ENCODE measurements around the gene SSX4B.
"Not testable (repeated sequence)": the region's sequence is repeated elsewhere in the genome, so short reads cannot be mapped to it uniquely, and the experiment has no call there.

Gene SSX4B, protein sequence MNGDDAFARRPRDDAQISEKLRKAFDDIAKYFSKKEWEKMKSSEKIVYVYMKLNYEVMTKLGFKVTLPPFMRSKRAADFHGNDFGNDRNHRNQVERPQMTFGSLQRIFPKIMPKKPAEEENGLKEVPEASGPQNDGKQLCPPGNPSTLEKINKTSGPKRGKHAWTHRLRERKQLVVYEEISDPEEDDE

DNA sequence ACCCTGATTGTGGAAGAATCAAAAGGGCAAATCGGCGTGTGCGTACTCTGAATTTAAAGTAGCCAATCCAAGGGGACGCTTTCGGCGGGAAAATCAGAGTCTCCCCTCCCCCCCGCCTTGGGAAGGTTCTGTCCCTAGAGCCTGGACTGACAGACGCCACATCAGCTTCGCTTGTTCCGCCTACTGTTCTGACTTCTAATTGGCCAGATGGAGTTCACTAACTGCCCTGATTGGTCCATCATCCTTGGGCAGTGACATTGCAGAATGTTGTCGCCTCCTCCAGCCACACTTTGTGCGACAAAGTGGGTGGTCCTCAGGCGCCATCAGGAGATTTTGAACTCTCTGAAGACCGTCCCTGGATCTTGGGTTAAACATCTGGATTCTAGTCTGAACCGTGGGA, at the start of gene SSX4B:
TSS of gene SSX4B (minus strand) at position 101 of the 400 bp plus-strand sequence. CDS start 588 bp downstream, outside the sequence.
- not testable (repeated sequence) for H3K9me3 Mint-ChIP-seq; H3K27me3 Mint-ChIP-seq; H3K27ac Mint-ChIP-seq; ATAC-seq (ENCODE audit: low read depth); H3K4me3 Mint-ChIP-seq; H3K4me1 Mint-ChIP-seq; H3K36me3 Mint-ChIP-seq; DNase-seq (ENCODE audit: low spot score in 2 of 2)

DNA sequence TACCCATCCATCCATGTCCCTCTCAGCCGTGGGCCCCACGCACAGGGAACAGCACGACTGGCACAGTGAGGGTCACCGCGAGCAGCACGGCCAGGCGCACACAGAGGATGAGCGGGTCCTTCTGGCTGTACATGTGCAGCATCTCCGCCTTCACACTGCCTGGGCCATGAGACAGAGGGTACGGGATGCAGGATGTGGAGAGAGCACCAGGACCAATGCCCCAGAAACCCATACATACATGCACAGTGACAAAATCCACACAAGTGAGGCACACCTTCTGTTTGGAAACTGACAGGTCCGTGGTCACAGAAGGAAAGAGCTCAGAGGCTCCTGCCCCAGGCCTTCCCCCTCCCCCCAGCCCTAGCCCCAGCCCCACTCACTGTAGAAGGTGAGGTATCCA, 48.8 kb upstream of the SSX4B start:
- Mint-ChIP-seq H3K27me3 (no peaks in the 10 kb centered on the region), H3K36me3 (peaks cover 25% of the 10 kb centered on the region), H3K4me3 (no peak overlapping the region), H3K27ac (no peak overlapping the region), H3K9me3 (no peaks in the 10 kb centered on the region), H3K4me1 (peaks cover 3% of the 10 kb centered on the region)
- no peak for DNase-seq (ENCODE audit: low spot score in 2 of 2)
- ATAC-seq (ENCODE audit: low read depth) = no peak

DNA sequence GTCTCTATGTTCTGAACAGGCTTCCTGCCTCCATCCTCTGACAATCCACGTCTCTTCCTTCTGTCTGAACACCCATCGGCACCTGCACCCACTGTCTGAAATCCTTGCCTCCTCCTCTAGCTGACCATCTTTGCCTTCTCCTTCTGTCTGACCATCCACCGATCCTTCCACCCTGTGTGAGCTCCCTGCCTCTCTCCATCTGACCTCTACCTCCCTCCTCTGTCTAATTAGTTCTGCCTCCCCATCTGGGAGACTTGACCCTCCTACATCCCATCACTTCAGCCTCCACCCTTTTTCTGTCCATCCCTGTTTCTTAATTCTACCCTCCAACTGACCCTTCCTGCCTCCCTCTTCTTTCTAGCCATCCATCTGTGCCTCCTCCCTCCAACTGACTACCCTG, 48.3 kb upstream of the SSX4B start:
- Mint-ChIP-seq H3K4me3 (no peak overlapping the region), H3K4me1 (peaks cover under 1% of the 10 kb centered on the region), H3K9me3 (no peaks in the 10 kb centered on the region), H3K27me3 (no peaks in the 10 kb centered on the region), H3K27ac (no peak overlapping the region), H3K36me3 (peaks cover 19% of the 10 kb centered on the region)
- DNase-seq (ENCODE audit: low spot score in 2 of 2) (no peak), ATAC-seq (ENCODE audit: low read depth) (no peak)

- no peak for ATAC-seq (ENCODE audit: low read depth)
- Mint-ChIP-seq H3K4me1 (no peaks in the 10 kb centered on the region), H3K4me3 (no peak overlapping the region), H3K27ac (no peak overlapping the region), H3K27me3 (no peaks in the 10 kb centered on the region), H3K9me3 (no peaks in the 10 kb centered on the region), H3K36me3 (peaks cover 19% of the 10 kb centered on the region)
- DNase-seq (ENCODE audit: low spot score in 2 of 2) = no peak
Observed at GRCh38 chrX:48459483-48459882, 47.7 kb upstream of the SSX4B start.

DNA sequence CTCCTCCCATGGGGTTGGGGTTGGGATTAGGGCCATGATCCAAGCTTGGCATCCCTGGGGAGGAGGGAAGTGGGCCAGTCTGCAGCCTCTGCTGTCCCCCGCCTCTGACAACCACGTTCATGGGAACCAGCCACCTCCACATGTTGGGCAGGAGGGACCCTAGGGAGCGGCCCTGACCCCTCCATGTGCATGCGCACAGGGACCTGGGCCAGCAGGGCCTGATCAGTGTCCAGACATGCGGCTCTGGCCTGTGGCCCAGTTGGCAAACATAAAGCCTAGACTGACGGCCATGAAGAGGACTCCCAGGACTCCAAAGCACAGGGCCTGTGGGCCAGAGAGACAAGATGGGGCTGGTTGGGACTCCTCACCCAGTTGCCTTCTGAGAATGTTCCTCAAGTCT, 47.0 kb upstream of the SSX4B start:
- DNase-seq (ENCODE audit: low spot score in 2 of 2) = no peak
- no peak for ATAC-seq (ENCODE audit: low read depth)
- no peaks in the 10 kb centered on the region for H3K27me3 Mint-ChIP-seq
- H3K4me3 Mint-ChIP-seq = no peak overlapping the region
- H3K4me1 Mint-ChIP-seq = no peaks in the 10 kb centered on the region
- no peaks in the 10 kb centered on the region for H3K9me3 Mint-ChIP-seq
- H3K27ac Mint-ChIP-seq = no peak overlapping the region
- H3K36me3 Mint-ChIP-seq = peaks cover 19% of the 10 kb centered on the region

DNA sequence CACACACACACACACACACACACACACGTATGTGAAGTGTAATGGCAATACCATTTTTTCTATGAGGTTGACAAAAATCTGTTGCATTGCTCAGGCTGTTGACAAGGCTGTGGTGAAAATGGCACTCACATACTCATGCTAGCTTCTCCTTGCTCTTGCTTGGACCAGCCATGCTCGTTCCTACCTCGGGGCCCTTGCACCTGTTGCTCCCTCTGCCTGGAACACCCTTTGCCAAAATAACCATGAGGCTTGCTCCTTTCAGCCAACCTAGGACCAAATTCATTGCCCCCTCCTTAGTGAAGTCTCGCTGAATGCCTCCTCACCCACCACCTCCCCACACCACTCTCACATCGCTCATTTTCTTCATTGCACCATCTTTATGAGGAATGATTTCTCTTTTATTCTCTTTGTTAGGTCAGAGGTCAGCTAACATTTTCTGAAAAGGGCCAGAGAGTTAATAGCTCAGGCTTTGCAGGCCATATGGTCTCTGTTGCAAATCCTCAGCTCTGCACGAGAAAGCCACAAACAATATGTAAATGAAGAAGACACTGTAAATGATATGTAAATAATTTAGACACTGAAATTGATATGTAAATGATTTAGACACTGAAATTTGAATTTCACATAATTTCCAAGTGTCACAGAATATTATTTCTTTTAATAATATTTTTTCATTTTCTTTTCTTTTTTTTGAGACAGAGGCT, 45.0 kb upstream of the SSX4B start:
- DNase-seq (ENCODE audit: low spot score in 2 of 2) (no peak), ATAC-seq (ENCODE audit: low read depth) (no peak)
- Mint-ChIP-seq H3K4me3 (no peak overlapping the region), H3K9me3 (no peaks in the 10 kb centered on the region), H3K4me1 (no peaks in the 10 kb centered on the region), H3K27me3 (no peaks in the 10 kb centered on the region), H3K36me3 (peaks cover 17% of the 10 kb centered on the region), H3K27ac (no peak overlapping the region)

DNA sequence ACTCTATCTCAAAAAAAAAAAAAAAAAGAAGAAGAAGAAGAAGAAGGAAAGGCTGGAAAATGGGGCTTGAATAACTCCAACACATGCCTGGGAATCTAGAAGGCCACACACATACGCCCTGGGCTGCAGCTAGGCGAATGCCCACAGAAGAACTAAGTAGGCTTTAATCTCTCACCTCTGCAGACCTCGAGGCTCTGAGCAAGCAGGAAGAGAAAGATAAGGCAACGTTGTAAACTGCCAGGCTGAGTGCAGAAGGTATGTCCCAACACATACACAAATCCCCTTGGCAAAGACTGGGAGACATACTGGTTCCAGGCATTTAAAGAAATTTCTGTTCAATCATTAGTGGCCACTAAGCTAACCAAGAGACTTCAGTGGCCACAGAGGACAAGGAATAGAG, 39.9 kb upstream of the SSX4B start:
- Mint-ChIP-seq H3K4me1 (no peaks in the 10 kb centered on the region), H3K4me3 (no peak overlapping the region), H3K36me3 (no peaks in the 10 kb centered on the region), H3K27ac (no peak overlapping the region), H3K9me3 (peaks cover 2% of the 10 kb centered on the region), H3K27me3 (no peaks in the 10 kb centered on the region)
- ATAC-seq (ENCODE audit: low read depth) (no peak), DNase-seq (ENCODE audit: low spot score in 2 of 2) (no peak)

- H3K36me3 Mint-ChIP-seq = no peaks in the 10 kb centered on the region
Observed at GRCh38 chrX:48450076-48450475, 38.3 kb upstream of the SSX4B start.

DNA sequence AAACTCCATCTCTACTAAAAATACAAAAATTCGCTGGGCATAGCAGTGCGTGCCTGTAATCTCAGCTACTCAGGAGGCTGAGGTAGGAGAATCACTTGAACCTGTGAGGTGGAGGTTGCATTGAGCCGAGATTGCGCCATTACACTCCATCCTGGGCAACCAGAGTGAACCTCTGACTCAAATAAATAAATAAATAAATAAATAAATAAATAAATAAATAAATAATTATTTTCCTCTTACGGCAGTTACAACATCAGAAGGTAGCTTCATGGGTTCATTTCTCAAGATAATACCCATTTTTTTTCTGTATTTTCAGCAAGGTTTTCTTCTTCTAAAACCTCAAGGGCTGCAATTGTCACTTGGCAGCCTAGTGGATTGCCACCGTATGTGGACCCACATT, 35.4 kb upstream of the SSX4B start:
- not testable (repeated sequence) for DNase-seq (ENCODE audit: low spot score in 2 of 2); ATAC-seq (ENCODE audit: low read depth); H3K27me3 Mint-ChIP-seq; H3K4me1 Mint-ChIP-seq; H3K9me3 Mint-ChIP-seq; H3K4me3 Mint-ChIP-seq; H3K27ac Mint-ChIP-seq; H3K36me3 Mint-ChIP-seq

More at GRCh38 chrX:48450076-48450475, 38.3 kb upstream of the SSX4B start:
- H3K27ac Mint-ChIP-seq = no peak overlapping the region
- no peak for DNase-seq (ENCODE audit: low spot score in 2 of 2)
- peaks cover 2% of the 10 kb centered on the region for H3K9me3 Mint-ChIP-seq
- no peaks in the 10 kb centered on the region for H3K27me3 Mint-ChIP-seq
- no peak overlapping the region for H3K4me3 Mint-ChIP-seq
- H3K4me1 Mint-ChIP-seq = no peaks in the 10 kb centered on the region
- no peak for ATAC-seq (ENCODE audit: low read depth)

DNA sequence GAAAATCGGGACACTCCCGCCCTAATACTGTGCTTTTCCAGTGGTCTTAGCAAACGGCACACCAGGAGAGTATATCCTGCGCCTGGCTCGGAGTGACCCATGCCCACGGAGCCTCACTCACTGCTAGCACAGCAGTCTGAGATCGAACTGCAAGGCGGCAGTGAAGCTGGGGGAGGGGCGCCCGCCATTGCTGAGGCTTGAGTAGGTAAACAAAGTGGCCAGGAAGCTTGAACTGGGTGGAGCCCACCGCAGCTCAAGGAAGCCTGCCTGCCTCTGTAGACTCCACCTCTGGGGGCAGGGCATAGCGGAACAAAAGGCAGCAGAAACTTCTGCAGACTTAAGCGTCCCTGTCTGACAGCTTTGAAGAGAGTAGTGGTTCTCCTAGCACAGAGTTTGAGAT, 22.0 kb upstream of the SSX4B start:
- H3K27ac Mint-ChIP-seq; H3K9me3 Mint-ChIP-seq; H3K4me3 Mint-ChIP-seq; H3K4me1 Mint-ChIP-seq; H3K27me3 Mint-ChIP-seq; ATAC-seq (ENCODE audit: low read depth); DNase-seq (ENCODE audit: low spot score in 2 of 2); H3K36me3 Mint-ChIP-seq: not testable (repeated sequence)

- not testable (repeated sequence) for DNase-seq (ENCODE audit: low spot score in 2 of 2); H3K27me3 Mint-ChIP-seq; H3K9me3 Mint-ChIP-seq; H3K4me1 Mint-ChIP-seq; ATAC-seq (ENCODE audit: low read depth); H3K4me3 Mint-ChIP-seq; H3K36me3 Mint-ChIP-seq; H3K27ac Mint-ChIP-seq
Observed at GRCh38 chrX:48430166-48430565, 18.4 kb upstream of the SSX4B start.

DNA sequence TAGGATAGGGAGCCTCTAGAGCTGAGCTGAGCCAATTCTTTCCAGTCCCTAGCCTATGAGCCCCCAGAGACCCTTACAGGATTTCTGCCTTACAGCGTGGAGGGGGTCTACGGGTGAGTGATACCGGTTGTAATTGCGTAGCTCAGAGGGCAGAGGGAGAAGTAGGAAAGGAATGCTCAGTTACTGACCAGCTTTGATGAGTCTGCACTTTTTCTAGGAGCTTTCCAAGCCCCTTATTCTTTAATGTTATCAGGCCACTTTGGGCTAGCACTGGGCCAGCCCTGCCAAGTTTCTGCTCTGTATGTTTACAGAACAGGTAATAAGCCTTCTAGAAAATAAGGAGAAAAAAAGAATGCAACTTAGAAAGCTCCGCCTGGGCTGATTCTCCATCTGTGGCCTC, 17.8 kb upstream of the SSX4B start:
- H3K27ac Mint-ChIP-seq; H3K36me3 Mint-ChIP-seq; H3K4me3 Mint-ChIP-seq; H3K27me3 Mint-ChIP-seq; H3K4me1 Mint-ChIP-seq; ATAC-seq (ENCODE audit: low read depth); DNase-seq (ENCODE audit: low spot score in 2 of 2); H3K9me3 Mint-ChIP-seq: not testable (repeated sequence)

DNA sequence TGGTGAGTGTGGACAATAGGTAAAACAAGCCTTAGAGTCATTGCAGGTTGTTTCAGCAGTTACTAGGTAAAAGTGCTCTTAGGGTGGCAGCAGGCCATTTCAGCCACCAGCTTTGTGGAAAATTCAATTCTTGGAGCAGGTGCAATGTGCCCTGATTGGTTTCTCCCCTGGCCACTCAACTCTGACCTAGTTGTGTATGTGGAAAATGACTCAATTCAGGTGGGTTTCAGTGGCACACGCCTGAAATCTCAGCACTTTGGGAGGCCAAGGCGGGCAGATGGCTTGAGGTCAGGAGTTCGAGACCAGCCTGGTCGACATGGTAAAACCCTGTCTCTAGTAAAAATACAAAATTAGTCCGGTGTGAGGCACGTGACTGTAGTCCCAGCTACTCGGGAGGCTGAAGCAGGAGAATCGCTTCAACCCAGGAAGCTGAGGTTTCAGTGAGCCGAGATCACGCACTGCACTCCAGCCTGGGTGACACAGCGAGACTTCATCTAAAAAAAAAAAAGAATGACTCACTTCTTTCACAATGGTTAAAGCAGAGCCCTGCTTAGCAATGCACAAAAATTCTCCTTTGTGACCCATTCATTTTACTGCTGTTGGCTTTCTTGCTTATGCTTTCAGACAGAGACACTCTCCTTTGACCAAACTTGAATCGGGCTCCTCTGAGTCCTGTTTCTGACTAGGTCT, 15.4 kb upstream of the SSX4B start:
- H3K9me3 Mint-ChIP-seq; H3K27ac Mint-ChIP-seq; DNase-seq (ENCODE audit: low spot score in 2 of 2); H3K4me3 Mint-ChIP-seq; ATAC-seq (ENCODE audit: low read depth); H3K27me3 Mint-ChIP-seq; H3K36me3 Mint-ChIP-seq; H3K4me1 Mint-ChIP-seq: not testable (repeated sequence)

GRCh38 chrX:48397825-48398224, 13.9 kb downstream of the SSX4B start:
- not testable (repeated sequence) for H3K36me3 Mint-ChIP-seq; H3K27me3 Mint-ChIP-seq; DNase-seq (ENCODE audit: low spot score in 2 of 2); H3K9me3 Mint-ChIP-seq; H3K27ac Mint-ChIP-seq; H3K4me1 Mint-ChIP-seq; ATAC-seq (ENCODE audit: low read depth); H3K4me3 Mint-ChIP-seq
